Loucy (cell line): ENCODE measurements around the gene ZFAND3.

Experiments
- H2AFZ ChIP-seq: fragments of 200-600 bp; sonication (generic); 2 replicates; pipeline ENCODE4 v1.6.0; 2016; ENCODE audit warnings: antibody characterized with exemption, mild to moderate bottlenecking, low read length, moderate library complexity
- H3F3A ChIP-seq: fragments of 200-600 bp; 2 replicates; pipeline ENCODE4 v1.6.0; 2016; ENCODE audit warnings: antibody characterized with exemption, low read depth, mild to moderate bottlenecking
- H3K27me3 ChIP-seq: fragments of 200-600 bp; sonication (generic); 2 replicates; pipeline ENCODE4 v1.6.1; 2014; ENCODE audit warnings: low read length, mild to moderate bottlenecking; ENCODE audit not compliant: insufficient read depth, poor library complexity, severe bottlenecking
- H3K36me3 ChIP-seq: fragments of 200-600 bp; sonication (generic); 2 replicates; pipeline ENCODE4 v1.6.1; 2016; ENCODE audit warnings: low read length; ENCODE audit not compliant: insufficient read depth
- H3K4me1 ChIP-seq: fragments of 200-600 bp; sonication (generic); 2 replicates; pipeline ENCODE4 v1.5.1; 2014; ENCODE audit warnings: low read length, mild to moderate bottlenecking; ENCODE audit not compliant: insufficient read depth, poor library complexity, severe bottlenecking
- H3K4me2 ChIP-seq: fragments of 200-600 bp; sonication (generic); 2 replicates; pipeline ENCODE4 v1.6.0; 2014; ENCODE audit warnings: antibody characterized with exemption, low read length, low read depth, mild to moderate bottlenecking; ENCODE audit not compliant: poor library complexity, severe bottlenecking
- H3K4me3 ChIP-seq: fragments of 200-600 bp; sonication (generic); 2 replicates; pipeline ENCODE4 v1.5.1; 2014; ENCODE audit warnings: low read length, mild to moderate bottlenecking, mixed read lengths; ENCODE audit not compliant: poor library complexity, severe bottlenecking
- H3K79me2 ChIP-seq: fragments of 200-600 bp; sonication (generic); 2 replicates; pipeline ENCODE4 v1.6.1; 2014; ENCODE audit warnings: low read length; ENCODE audit not compliant: insufficient read depth
- H3K9ac ChIP-seq: fragments of 200-600 bp; sonication (generic); 2 replicates; pipeline ENCODE4 v1.6.0; 2014; ENCODE audit warnings: mild to moderate bottlenecking, low read depth, low read length, moderate library complexity; ENCODE audit not compliant: poor library complexity, severe bottlenecking
- H3K9me2 ChIP-seq: fragments of 200-600 bp; sonication (generic); replicated peaks from 2 replicates; pipeline ENCODE4 v1.6.1; 2016; ENCODE audit warnings: low read depth, low read length, mixed read lengths
- H3K9me3 ChIP-seq: fragments of 200-600 bp; sonication (generic); 2 replicates; pipeline ENCODE4 v1.6.1; 2014; ENCODE audit warnings: mild to moderate bottlenecking, antibody characterized with exemption, low read length, low read depth; ENCODE audit not compliant: insufficient read depth
- H4K20me1 ChIP-seq: fragments of 200-600 bp; sonication (generic); 2 replicates; pipeline ENCODE4 v1.6.0; 2014; ENCODE audit warnings: antibody characterized with exemption, low read length, mild to moderate bottlenecking; ENCODE audit not compliant: insufficient read depth, poor library complexity, severe bottlenecking
- EZH2phosphoT487 ChIP-seq: fragments of 200-600 bp; IDR thresholded peaks from 2 replicates; pipeline ENCODE4 v1.6.1; 2018; ENCODE audit warnings: antibody characterized with exemption, mild to moderate bottlenecking, moderate library complexity, borderline replicate concordance
- TF ChIP-seq, protein P1 (sequence below): fragments of 200-600 bp; sonication (generic); conservative IDR thresholded peaks from 2 replicates; pipeline ENCODE4 v1.5.1; 2014; ENCODE audit warnings: mild to moderate bottlenecking, antibody characterized with exemption, low read length

The ZFAND3 gene

GRCh38 chr6:37994223-37994622, 174.7 kb downstream of the ZFAND3 start:
- H3K79me2 ChIP-seq, result peaks cover 92% of the 10 kb centered on the region
- TF ChIP-seq, protein P1, sequence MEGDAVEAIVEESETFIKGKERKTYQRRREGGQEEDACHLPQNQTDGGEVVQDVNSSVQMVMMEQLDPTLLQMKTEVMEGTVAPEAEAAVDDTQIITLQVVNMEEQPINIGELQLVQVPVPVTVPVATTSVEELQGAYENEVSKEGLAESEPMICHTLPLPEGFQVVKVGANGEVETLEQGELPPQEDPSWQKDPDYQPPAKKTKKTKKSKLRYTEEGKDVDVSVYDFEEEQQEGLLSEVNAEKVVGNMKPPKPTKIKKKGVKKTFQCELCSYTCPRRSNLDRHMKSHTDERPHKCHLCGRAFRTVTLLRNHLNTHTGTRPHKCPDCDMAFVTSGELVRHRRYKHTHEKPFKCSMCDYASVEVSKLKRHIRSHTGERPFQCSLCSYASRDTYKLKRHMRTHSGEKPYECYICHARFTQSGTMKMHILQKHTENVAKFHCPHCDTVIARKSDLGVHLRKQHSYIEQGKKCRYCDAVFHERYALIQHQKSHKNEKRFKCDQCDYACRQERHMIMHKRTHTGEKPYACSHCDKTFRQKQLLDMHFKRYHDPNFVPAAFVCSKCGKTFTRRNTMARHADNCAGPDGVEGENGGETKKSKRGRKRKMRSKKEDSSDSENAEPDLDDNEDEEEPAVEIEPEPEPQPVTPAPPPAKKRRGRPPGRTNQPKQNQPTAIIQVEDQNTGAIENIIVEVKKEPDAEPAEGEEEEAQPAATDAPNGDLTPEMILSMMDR, result no peak
- no peak for TF ChIP-seq EZH2phosphoT487
- no peaks in the 10 kb centered on the region for H3K36me3 ChIP-seq
- no peaks in the 10 kb centered on the region for H3K9me3 ChIP-seq
- no peaks in the 10 kb centered on the region for H3K9me2 ChIP-seq
- peaks cover 22% of the 10 kb centered on the region for H4K20me1 ChIP-seq
- no peak overlapping the region for H3K9ac ChIP-seq
- no peak overlapping the region for H3K4me3 ChIP-seq
- peaks cover 13% of the 10 kb centered on the region for H3K4me1 ChIP-seq
- no peaks in the 10 kb centered on the region for H3K27me3 ChIP-seq
- H3K4me2 ChIP-seq, result no peak overlapping the region
- H3F3A ChIP-seq, result no peaks in the 10 kb centered on the region
- H2AFZ ChIP-seq, result no peak overlapping the region

- no peak overlapping the region for H3K4me2 ChIP-seq
These were observed 178.8 kb downstream of the ZFAND3 start for GRCh38 chr6:37998366-37998765.

GRCh38 chr6:38001386-38001785, 181.9 kb downstream of the ZFAND3 start:
- Histone ChIP-seq H2AFZ (no peak overlapping the region), H3K79me2 (peaks cover 77% of the 10 kb centered on the region), H3K9ac (no peak overlapping the region), H3F3A (no peaks in the 10 kb centered on the region), H3K4me1 (peaks cover 5% of the 10 kb centered on the region), H4K20me1 (peaks cover 17% of the 10 kb centered on the region), H3K9me2 (no peaks in the 10 kb centered on the region), H3K4me2 (no peak overlapping the region), H3K27me3 (no peaks in the 10 kb centered on the region), H3K9me3 (no peaks in the 10 kb centered on the region), H3K4me3 (no peak overlapping the region), H3K36me3 (no peaks in the 10 kb centered on the region)
- TF ChIP-seq EZH2phosphoT487, result no peak
- TF ChIP-seq, protein P1, result no peak

More at GRCh38 chr6:37998366-37998765, 178.8 kb downstream of the ZFAND3 start:
- Histone ChIP-seq H3K9me2 (no peaks in the 10 kb centered on the region), H3K79me2 (peaks cover 80% of the 10 kb centered on the region), H3K36me3 (no peaks in the 10 kb centered on the region), H4K20me1 (peaks cover 13% of the 10 kb centered on the region), H3K4me1 (peaks cover 4% of the 10 kb centered on the region), H3K9me3 (no peaks in the 10 kb centered on the region), H3K9ac (no peak overlapping the region), H3K27me3 (no peaks in the 10 kb centered on the region), H3K4me3 (no peak overlapping the region), H3F3A (no peaks in the 10 kb centered on the region), H2AFZ (no peak overlapping the region)
- TF ChIP-seq, protein P1, result no peak
- TF ChIP-seq EZH2phosphoT487, result no peak
